Measurements from ENCODE around the gene RBM14.

DNA sequence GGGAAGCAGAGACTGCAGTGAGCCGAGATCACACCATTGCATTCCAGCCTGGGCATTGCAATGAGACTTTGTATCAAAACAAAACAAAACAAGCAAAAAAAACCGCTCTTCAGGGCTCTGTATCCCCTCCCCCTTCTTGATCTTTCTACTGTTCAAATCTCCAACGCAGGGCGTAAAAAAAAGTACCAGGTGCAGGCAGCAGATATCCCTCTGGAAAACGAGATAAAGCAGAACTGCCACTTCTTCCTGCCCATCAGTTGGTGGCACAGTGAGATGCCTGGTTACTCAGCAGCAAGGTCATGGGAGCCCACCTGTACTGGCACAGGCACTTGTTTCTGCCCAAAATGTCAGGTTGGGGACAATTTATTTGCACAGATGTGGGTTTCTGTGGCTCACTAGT is 12.3 kb upstream of the RBM14 start:
- no peak for TF ChIP-seq POLR2A (IDR thresholded peaks at IDR 0.05)
- TF ChIP-seq, protein P1, sequence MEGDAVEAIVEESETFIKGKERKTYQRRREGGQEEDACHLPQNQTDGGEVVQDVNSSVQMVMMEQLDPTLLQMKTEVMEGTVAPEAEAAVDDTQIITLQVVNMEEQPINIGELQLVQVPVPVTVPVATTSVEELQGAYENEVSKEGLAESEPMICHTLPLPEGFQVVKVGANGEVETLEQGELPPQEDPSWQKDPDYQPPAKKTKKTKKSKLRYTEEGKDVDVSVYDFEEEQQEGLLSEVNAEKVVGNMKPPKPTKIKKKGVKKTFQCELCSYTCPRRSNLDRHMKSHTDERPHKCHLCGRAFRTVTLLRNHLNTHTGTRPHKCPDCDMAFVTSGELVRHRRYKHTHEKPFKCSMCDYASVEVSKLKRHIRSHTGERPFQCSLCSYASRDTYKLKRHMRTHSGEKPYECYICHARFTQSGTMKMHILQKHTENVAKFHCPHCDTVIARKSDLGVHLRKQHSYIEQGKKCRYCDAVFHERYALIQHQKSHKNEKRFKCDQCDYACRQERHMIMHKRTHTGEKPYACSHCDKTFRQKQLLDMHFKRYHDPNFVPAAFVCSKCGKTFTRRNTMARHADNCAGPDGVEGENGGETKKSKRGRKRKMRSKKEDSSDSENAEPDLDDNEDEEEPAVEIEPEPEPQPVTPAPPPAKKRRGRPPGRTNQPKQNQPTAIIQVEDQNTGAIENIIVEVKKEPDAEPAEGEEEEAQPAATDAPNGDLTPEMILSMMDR (IDR thresholded peaks at IDR 0.05), result no peak
- TF ChIP-seq EP300 (IDR thresholded peaks at IDR 0.05), result no peak

Measured in tibial nerve (tissue), 4 donors.